ENCODE results near the gene MTUS2. TPM values are rescaled to one million over a fixed set of nuclear protein-coding genes. Genes with fewer than 3 reads are reported as not detected.

The MTUS2 gene
- polyA plus RNA-seq, 2 of the 4 experiments (the other 2 are of a cell fraction) = not detected

GRCh38 chr13:29537736-29538651 is 717.9 kb downstream of the MTUS2 start:
- no peak for ATAC-seq
- Histone ChIP-seq H3K27ac (no peak overlapping the region), H3K9me3 (no peaks in the 10 kb centered on the region), H3K4me3 (no peak overlapping the region), H3K4me1 (no peaks in the 10 kb centered on the region), H3K4me2 (no peak overlapping the region)
- no peak for DNase-seq (ENCODE audit: low read depth in 1 of 2, low spot score in 1 of 2)
- FAIRE-seq = no peak
- CTCF ChIA-PET = interaction anchor here (0.9 to 1.6 kb wide), 2 partner anchors 26 to 30 kb away, joined by 3 to 6 read pairs; no protein-coding TSS in a partner anchor
- no peak for TF ChIP-seq MAZ (IDR thresholded peaks at IDR 0.05; ENCODE audit: borderline replicate concordance, low read depth, low read length)
- no peak for TF ChIP-seq JUN (IDR thresholded peaks at IDR 0.05)
- no peak for TF ChIP-seq ELK1 (IDR thresholded peaks at IDR 0.05; ENCODE audit: low read depth, low read length)
- WGBS (ENCODE audit: missing lambda C conversion rate) = 95% methylated on average over 14 of the region's 14 CpGs
- POLR2A ChIA-PET = no interaction called here

- TF ChIP-seq HMGXB4 (CRISPR knock-in tag; IDR thresholded peaks at IDR 0.05; ENCODE audit: borderline replicate concordance) (no peak), REST (IDR thresholded peaks at IDR 0.05) (no peak), HOXB5 (CRISPR knock-in tag; IDR thresholded peaks at IDR 0.05) (no peak), TFCP2L1 (CRISPR knock-in tag; IDR thresholded peaks at IDR 0.05) (no peak), POLR2A (IDR thresholded peaks at IDR 0.05; ENCODE audit: low read length) (no peak), ZFP36 (IDR thresholded peaks at IDR 0.05; ENCODE audit: borderline replicate concordance, partially characterized antibody) (no peak), FOXS1 (CRISPR knock-in tag; IDR thresholded peaks at IDR 0.05) (no peak), CBX8 (IDR thresholded peaks at IDR 0.05) (no peak), HEYL (CRISPR knock-in tag; IDR thresholded peaks at IDR 0.05) (no peak), ZSCAN20 (CRISPR knock-in tag; IDR thresholded peaks at IDR 0.05) (no peak), ATOH8 (CRISPR knock-in tag; IDR thresholded peaks at IDR 0.05; ENCODE audit: low read depth) (no peak), TP53 (CRISPR knock-in tag; IDR thresholded peaks at IDR 0.05) (no peak), HDAC2 (IDR thresholded peaks at IDR 0.05) (no peak)
- Histone ChIP-seq H3K4me2 (no peak overlapping the region), H3K9me3 (no peaks in the 10 kb centered on the region), H3K4me3 (no peak overlapping the region), H3K27ac (no peak overlapping the region), H3K4me1 (no peaks in the 10 kb centered on the region)
- 86% methylated on average over 6 of the region's 6 CpGs for WGBS (ENCODE audit: missing lambda C conversion rate)
- DNase-seq (ENCODE audit: low read depth in 1 of 2, low spot score in 1 of 2) (no peak), FAIRE-seq (no peak), ATAC-seq (no peak)
- ChIA-PET POLR2A (no interaction called here), CTCF (interaction anchor here (1.6 kb wide), 1 partner anchor 31 kb away, joined by 6 read pairs; no protein-coding TSS in a partner anchor)
These were observed 718.5 kb downstream of the MTUS2 start for GRCh38 chr13:29538652-29539040.
